ENCODE measurements around the gene PSMD13. TPM values are rescaled to one million over a fixed set of nuclear protein-coding genes. Genes with fewer than 3 reads are reported as not detected.
A peak's percentile ranks its signal among the peaks of the same experiment; 100 is the strongest.
"Not testable (repeated sequence)": the region's sequence is repeated elsewhere in the genome, so short reads cannot be mapped to it uniquely, and the experiment has no call there.

Gene PSMD13
- total RNA-seq, result 115 and 126 TPM in 2 replicates
- long read RNA-seq, transcript PSMD13-212 (13 exons, 1,991 nt), result major isoform, 955 of 1,028 reads
- long read RNA-seq, transcript PSMD13-202 (12 exons, 1,489 nt), result minor isoform, 19 of 1,028 reads
- long read RNA-seq, partial matches to known transcripts, result 10 of 1,028 reads
- long read RNA-seq, other reads (novel, unspliced or antisense), result 36 of 1,028 reads

DNA sequence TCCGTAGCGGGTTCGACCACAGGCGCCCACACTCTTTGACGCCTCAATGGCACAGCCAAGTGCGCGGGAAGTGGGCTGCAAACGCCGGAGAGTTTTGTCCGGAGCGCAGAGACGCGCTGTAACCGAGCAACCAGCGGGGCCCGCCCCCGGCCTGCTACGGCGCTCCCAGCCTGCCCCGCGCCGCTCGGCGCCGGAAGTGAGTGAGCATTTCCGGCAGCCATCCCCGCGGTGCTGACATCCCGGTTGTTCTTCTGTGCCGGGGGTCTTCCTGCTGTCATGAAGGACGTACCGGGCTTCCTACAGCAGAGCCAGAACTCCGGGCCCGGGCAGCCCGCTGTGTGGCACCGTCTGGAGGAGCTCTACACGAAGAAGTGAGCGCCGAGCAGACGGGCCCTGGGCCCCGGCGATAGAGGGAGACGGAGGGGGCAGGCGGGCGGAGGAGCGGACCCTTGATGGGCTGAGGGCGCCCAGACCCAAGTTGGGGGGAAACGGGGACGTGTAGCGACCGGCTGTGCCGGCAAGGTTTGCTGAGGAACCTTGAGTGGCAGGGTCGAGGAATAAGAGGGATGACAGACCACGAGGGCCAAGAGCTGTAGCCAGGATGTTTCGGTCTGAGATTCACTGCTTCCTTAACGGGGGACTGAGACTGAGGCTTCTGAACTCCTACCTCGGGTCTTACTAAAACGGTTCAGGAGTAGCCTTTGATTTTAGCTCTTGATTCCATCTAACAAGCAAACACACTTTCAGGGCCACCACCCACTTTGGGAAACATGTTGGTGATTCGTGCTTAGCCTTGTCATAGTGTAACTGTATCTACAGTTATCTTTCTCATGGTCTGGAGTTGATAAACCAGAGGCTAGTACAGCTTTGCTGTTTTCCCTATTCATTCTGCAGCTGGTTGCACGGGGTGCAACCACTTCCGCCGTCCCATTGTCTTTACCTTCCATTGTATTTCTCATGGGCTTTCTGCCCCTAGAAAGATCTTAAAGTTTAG, at the start of gene PSMD13:
Gene PSMD13 (plus strand): TSS at position 203 of the 994 bp plus-strand sequence. CDS start 74 bp downstream, at position 277.
- H3K4me3 Mint-ChIP-seq (ENCODE audit: unreplicated experiment), result peak within 1 kb of the TSS; percentile 94
- H3K36me3 Mint-ChIP-seq (ENCODE audit: unreplicated experiment), result peaks cover 20% of the 10 kb centered on the region
- TF ChIP-seq, protein P1, sequence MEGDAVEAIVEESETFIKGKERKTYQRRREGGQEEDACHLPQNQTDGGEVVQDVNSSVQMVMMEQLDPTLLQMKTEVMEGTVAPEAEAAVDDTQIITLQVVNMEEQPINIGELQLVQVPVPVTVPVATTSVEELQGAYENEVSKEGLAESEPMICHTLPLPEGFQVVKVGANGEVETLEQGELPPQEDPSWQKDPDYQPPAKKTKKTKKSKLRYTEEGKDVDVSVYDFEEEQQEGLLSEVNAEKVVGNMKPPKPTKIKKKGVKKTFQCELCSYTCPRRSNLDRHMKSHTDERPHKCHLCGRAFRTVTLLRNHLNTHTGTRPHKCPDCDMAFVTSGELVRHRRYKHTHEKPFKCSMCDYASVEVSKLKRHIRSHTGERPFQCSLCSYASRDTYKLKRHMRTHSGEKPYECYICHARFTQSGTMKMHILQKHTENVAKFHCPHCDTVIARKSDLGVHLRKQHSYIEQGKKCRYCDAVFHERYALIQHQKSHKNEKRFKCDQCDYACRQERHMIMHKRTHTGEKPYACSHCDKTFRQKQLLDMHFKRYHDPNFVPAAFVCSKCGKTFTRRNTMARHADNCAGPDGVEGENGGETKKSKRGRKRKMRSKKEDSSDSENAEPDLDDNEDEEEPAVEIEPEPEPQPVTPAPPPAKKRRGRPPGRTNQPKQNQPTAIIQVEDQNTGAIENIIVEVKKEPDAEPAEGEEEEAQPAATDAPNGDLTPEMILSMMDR (IDR thresholded peaks at IDR 0.05), result no peak
- peak; percentile 95 for DNase-seq (ENCODE audit: extremely low spot score, unreplicated experiment)
- no peaks in the 10 kb centered on the region for H3K9me3 Mint-ChIP-seq (ENCODE audit: unreplicated experiment)
- H3K4me1 Mint-ChIP-seq (ENCODE audit: unreplicated experiment), result peaks cover 27% of the 10 kb centered on the region
- peak within 1 kb of the TSS; percentile 98 for H3K27ac Mint-ChIP-seq (ENCODE audit: unreplicated experiment)
- no peaks in the 10 kb centered on the region for H3K27me3 Mint-ChIP-seq (ENCODE audit: unreplicated experiment)

DNA sequence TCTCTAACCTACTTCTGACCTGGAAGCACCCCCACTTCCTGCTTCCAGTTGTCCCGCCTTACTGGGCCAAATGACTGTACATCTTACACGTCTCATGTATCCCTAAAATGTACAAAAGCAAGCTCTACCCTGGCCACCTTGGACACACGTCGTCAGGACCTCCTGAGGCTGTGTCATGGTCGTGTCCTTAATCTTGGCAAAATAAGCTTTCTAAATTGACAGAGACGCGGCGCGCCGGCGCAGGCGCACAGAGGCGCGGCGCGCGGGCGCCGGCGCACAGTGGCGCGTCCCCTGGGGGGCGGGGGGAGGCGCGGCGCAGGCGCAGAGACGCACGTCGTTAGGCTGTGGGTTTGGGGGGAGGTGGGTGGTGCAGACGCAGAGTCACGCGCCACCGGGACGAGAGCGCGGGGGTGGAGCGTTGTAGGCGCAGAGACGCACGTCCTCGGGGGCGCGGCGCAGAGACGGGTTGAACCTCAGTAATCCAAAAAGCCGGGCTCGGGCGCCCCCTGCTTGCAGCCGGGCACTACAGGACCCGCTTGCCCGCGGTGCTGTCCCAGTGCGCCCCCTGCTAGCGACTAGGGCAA, 47.5 kb upstream of the PSMD13 start:
- DNase-seq (ENCODE audit: extremely low spot score, unreplicated experiment); H3K4me1 Mint-ChIP-seq (ENCODE audit: unreplicated experiment); H3K4me3 Mint-ChIP-seq (ENCODE audit: unreplicated experiment); H3K27me3 Mint-ChIP-seq (ENCODE audit: unreplicated experiment); H3K9me3 Mint-ChIP-seq (ENCODE audit: unreplicated experiment); H3K27ac Mint-ChIP-seq (ENCODE audit: unreplicated experiment); H3K36me3 Mint-ChIP-seq (ENCODE audit: unreplicated experiment): not testable (repeated sequence)

DNA sequence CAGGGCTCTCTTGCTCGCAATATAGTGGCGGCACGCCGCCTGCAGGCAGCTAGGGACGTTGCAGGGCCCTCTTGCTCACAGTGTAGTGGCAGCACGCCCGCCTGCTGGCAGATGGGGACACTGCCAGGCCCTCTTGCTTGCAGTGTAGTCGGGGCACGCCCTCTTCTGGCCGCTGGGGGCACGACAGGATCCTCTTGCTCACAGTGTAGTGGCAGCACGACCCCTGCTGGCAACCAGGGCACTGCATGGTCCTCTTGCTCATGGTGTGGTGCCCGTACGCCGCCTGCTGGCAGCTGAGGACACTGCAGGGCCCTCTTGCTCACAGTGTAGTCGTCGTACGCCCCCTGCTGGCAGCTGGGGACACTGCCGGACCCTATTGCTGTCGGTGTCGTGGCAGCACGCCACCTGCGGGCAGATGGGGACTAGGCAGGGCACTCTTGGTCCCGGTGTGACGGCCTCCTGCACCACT, 46.9 kb upstream of the PSMD13 start:
- not testable (repeated sequence) for H3K27me3 Mint-ChIP-seq (ENCODE audit: unreplicated experiment); H3K4me1 Mint-ChIP-seq (ENCODE audit: unreplicated experiment); H3K27ac Mint-ChIP-seq (ENCODE audit: unreplicated experiment); DNase-seq (ENCODE audit: extremely low spot score, unreplicated experiment); H3K4me3 Mint-ChIP-seq (ENCODE audit: unreplicated experiment); H3K9me3 Mint-ChIP-seq (ENCODE audit: unreplicated experiment); H3K36me3 Mint-ChIP-seq (ENCODE audit: unreplicated experiment)
- TF ChIP-seq, protein P1 (IDR thresholded peaks at IDR 0.05), result peak; percentile 22

DNA sequence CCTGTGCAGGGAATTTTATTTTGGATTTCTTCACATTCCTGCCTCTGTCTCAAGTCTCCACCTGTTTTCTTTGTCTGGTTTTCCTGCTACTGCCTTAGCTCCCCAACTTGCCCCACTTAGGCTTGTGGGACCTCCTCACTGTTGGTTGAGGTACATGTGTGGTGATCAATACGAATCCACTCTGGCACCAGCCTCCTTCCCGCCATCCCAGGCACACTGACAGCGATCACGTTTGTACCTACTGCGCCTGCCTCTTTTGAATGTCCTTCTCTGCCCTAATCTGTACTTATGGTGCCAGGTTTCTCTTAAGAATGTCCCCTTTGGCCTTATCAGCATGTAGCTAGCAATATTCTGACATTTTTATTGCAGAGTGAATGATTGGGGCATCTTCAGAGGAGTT, 46.2 kb upstream of the PSMD13 start:
- not testable (repeated sequence) for H3K27me3 Mint-ChIP-seq (ENCODE audit: unreplicated experiment); H3K27ac Mint-ChIP-seq (ENCODE audit: unreplicated experiment); H3K4me1 Mint-ChIP-seq (ENCODE audit: unreplicated experiment); H3K4me3 Mint-ChIP-seq (ENCODE audit: unreplicated experiment); H3K9me3 Mint-ChIP-seq (ENCODE audit: unreplicated experiment); DNase-seq (ENCODE audit: extremely low spot score, unreplicated experiment); H3K36me3 Mint-ChIP-seq (ENCODE audit: unreplicated experiment)

DNA sequence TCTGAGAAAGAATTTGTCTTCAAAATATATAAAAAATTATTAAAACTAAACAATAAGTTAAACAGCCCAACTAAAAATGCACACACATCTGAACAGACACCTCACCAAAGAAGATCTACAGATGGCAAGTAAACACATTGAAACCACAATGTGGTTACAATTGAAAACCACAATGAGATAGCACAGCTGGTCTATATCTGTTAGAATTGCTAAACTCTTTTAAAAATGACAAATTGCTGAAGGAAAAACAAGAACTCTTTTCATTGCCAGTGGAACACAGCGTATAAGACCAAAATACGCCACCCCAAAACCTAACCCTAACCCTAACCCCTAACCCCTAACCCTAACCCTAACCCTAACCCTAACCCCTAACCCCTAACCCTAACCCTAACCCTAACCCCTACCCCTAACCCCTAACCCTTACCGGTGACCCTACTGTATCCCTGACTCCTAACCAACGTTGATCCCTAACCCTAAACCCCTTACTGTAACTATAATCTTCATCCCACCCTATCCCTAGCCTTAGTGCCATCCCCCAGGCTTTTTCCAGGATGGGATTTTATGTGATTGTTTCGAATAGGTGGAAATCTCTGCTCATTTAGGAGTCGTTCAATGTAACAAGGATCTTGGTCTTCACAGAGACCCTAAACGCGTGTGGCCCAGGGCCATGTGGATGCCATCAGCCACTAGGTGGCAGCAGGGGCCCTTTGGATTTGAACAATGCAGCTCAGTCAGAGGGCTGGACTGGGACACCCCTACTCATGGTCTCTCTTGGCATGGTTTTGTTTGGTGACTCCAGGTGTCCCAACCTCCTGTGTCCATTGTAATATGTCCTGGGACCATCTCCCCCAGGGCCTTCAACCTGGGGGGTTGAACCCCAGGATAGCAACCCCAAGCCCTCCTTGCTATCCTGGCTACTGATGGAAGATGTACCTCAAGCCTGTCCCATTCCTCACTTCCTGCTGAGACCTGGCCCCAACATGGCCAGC, 45.0 kb upstream of the PSMD13 start:
- H3K4me3 Mint-ChIP-seq (ENCODE audit: unreplicated experiment); H3K4me1 Mint-ChIP-seq (ENCODE audit: unreplicated experiment); H3K9me3 Mint-ChIP-seq (ENCODE audit: unreplicated experiment); DNase-seq (ENCODE audit: extremely low spot score, unreplicated experiment); H3K27me3 Mint-ChIP-seq (ENCODE audit: unreplicated experiment); H3K36me3 Mint-ChIP-seq (ENCODE audit: unreplicated experiment); H3K27ac Mint-ChIP-seq (ENCODE audit: unreplicated experiment): not testable (repeated sequence)
- TF ChIP-seq, protein P1 (IDR thresholded peaks at IDR 0.05), result peak; percentile 37

DNA sequence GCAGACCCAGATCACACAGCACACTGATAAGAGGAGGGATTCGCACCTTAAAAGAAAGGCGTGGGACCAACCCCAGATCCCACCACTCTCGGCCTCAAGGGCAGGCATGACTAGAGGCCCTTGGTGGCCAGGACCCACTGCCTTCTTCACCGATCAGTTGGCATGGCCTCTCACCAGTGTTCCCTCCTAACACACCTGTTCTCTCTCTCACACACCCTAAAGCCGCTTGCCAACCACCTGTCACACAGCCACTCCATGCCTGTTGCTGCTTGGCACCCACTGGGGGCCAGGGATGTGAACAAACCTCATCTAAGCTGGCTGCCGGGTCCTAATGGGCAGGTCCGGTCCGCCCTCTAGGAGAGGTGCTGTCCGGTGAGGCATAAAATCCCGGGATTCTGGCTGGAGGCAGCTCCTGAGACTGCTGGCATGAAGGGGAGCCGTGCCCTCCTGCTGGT, 44.1 kb upstream of the PSMD13 start, which contains the start of gene SCGB1C1:
Gene SCGB1C1 (plus strand): TSS at position 405 of the 455 bp plus-strand sequence. CDS start 22 bp downstream, at position 427.
- H3K27ac Mint-ChIP-seq (ENCODE audit: unreplicated experiment); DNase-seq (ENCODE audit: extremely low spot score, unreplicated experiment); H3K4me1 Mint-ChIP-seq (ENCODE audit: unreplicated experiment); H3K27me3 Mint-ChIP-seq (ENCODE audit: unreplicated experiment); H3K4me3 Mint-ChIP-seq (ENCODE audit: unreplicated experiment); H3K9me3 Mint-ChIP-seq (ENCODE audit: unreplicated experiment); H3K36me3 Mint-ChIP-seq (ENCODE audit: unreplicated experiment): not testable (repeated sequence)

DNA sequence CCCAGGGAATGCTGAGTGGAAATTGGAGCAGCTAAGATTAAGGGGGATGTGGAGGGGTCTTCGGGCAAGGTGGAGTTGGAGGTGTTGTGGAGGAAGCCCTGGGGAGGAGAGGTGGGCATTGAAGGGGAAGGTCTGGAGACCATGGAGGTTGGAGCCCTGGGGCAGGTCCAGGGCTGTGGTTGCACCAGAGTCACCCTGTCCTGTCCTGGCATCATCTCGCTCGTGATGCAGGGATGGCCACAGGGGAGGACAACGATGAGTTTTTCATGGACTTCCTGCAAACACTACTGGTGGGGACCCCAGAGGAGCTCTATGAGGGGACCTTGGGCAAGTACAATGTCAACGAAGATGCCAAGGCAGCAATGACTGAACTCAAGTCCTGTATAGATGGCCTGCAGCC, 43.3 kb upstream of the PSMD13 start:
- H3K27ac Mint-ChIP-seq (ENCODE audit: unreplicated experiment); DNase-seq (ENCODE audit: extremely low spot score, unreplicated experiment); H3K27me3 Mint-ChIP-seq (ENCODE audit: unreplicated experiment); H3K9me3 Mint-ChIP-seq (ENCODE audit: unreplicated experiment); H3K4me3 Mint-ChIP-seq (ENCODE audit: unreplicated experiment); H3K4me1 Mint-ChIP-seq (ENCODE audit: unreplicated experiment); H3K36me3 Mint-ChIP-seq (ENCODE audit: unreplicated experiment): not testable (repeated sequence)
